Esophagus squamous epithelium (tissue), 4 donors: Measurements from ENCODE around the gene CEBPE.
A peak's percentile ranks its signal among the peaks of the same experiment; 100 is the strongest.

Source experiments
- CTCF ChIP-seq, 6 experiments: fragments of 450-650 bp in 4 of 6; fragments of 200-600 bp in 2 of 6; sonication (generic) in 2 of 6; IDR thresholded peaks; one replicate each; pipeline ENCODE4 v1.5.1; 2016 to 2019; ENCODE audit warnings: antibody characterized with exemption in 6 of 6, mild to moderate bottlenecking in 4 of 6, moderate library complexity in 4 of 6
- POLR2A ChIP-seq, 4 donors: fragments of 450-650 bp; IDR thresholded peaks; one replicate each; pipeline ENCODE4 v1.6.1; 2017; ENCODE audit warnings: antibody characterized with exemption in 4 of 4, mild to moderate bottlenecking in 4 of 4, moderate library complexity in 3 of 4

- TF ChIP-seq CTCF (IDR thresholded peaks at IDR 0.05) (peak; percentile 99 to 100 (median 100)), POLR2A (IDR thresholded peaks at IDR 0.05) (peak in 1 of 4 donors; percentile 24)
These were observed 1.6 kb upstream of the CEBPE start for GRCh38 chr14:23120541-23121251.
